H9 (cell line): ENCODE data around the gene USP34. TPM values are rescaled to one million over a fixed set of nuclear protein-coding genes. Genes with fewer than 3 reads are reported as not detected.

ENCODE experiments used
- DNase-seq: peaks from one replicate; pipeline ENCODE4 v3.0.0-alpha.2; 2017
- H2AFZ ChIP-seq: one replicate; pipeline ENCODE4 v1.6.1; 2013; ENCODE audit warnings: mild to moderate bottlenecking, low read length, control low read depth, moderate library complexity
- H2AK5ac ChIP-seq: 2 replicates; pipeline ENCODE4 v1.6.1; 2013; ENCODE audit warnings: low read length, control low read depth, mixed read lengths; ENCODE audit not compliant: insufficient read length
- H2BK120ac ChIP-seq: one replicate; pipeline ENCODE4 v1.6.1; 2013; ENCODE audit warnings: low read depth, mild to moderate bottlenecking, low read length, control low read depth, inconsistent platforms; ENCODE audit not compliant: poor library complexity, severe bottlenecking
- H2BK12ac ChIP-seq: 2 replicates; pipeline ENCODE4 v1.6.1; 2013; ENCODE audit warnings: low read length, control low read depth, mixed read lengths, low read depth; ENCODE audit not compliant: insufficient read length
- H2BK15ac ChIP-seq: 2 replicates; pipeline ENCODE4 v1.6.1; 2013; ENCODE audit warnings: low read depth, low read length, control low read depth
- H2BK20ac ChIP-seq: one replicate; pipeline ENCODE4 v1.6.1; 2013; ENCODE audit warnings: low read depth, mild to moderate bottlenecking, low read length, control low read depth, inconsistent platforms; ENCODE audit not compliant: poor library complexity, severe bottlenecking
- H2BK5ac ChIP-seq: 2 replicates; pipeline ENCODE4 v1.6.1; 2013; ENCODE audit warnings: low read length, control low read depth, mixed read lengths; ENCODE audit not compliant: insufficient read length
- H3K14ac ChIP-seq: 2 replicates; pipeline ENCODE4 v1.6.1; 2013; ENCODE audit warnings: low read length, control low read depth; ENCODE audit not compliant: insufficient read depth
- H3K18ac ChIP-seq: 2 replicates; pipeline ENCODE4 v1.6.1; 2013; ENCODE audit warnings: low read depth, mild to moderate bottlenecking, mixed read lengths, low read length, control low read depth; ENCODE audit not compliant: insufficient read length
- H3K23ac ChIP-seq: 2 replicates; pipeline ENCODE4 v1.6.1; 2013; ENCODE audit warnings: low read length, control low read depth, mixed read lengths, low read depth; ENCODE audit not compliant: insufficient read length
- H3K23me2 ChIP-seq: 2 replicates; pipeline ENCODE4 v1.6.1; 2013; ENCODE audit warnings: low read depth, mild to moderate bottlenecking, mixed read lengths, low read length, control low read depth; ENCODE audit not compliant: insufficient read length, poor library complexity, severe bottlenecking
- H3K27ac ChIP-seq: 2 replicates; pipeline ENCODE4 v1.5.1; 2013; ENCODE audit warnings: low read length, control low read depth, mixed read lengths, low read depth; ENCODE audit not compliant: insufficient read length
- H3K27me3 ChIP-seq: 2 replicates; pipeline ENCODE4 v1.6.1; 2013; ENCODE audit warnings: low read length, control low read depth, inconsistent platforms; ENCODE audit not compliant: insufficient read depth
- H3K4ac ChIP-seq: 2 replicates; pipeline ENCODE4 v1.6.1; 2013; ENCODE audit warnings: low read depth, mild to moderate bottlenecking, control low read depth, inconsistent platforms, low read length, moderate library complexity
- H3K4me1 ChIP-seq: 2 replicates; pipeline ENCODE4 v1.6.1; 2013; ENCODE audit warnings: low read length, control low read depth, inconsistent platforms; ENCODE audit not compliant: insufficient read depth
- H3K4me2 ChIP-seq: 2 replicates; pipeline ENCODE4 v1.6.1; 2013; ENCODE audit warnings: low read length, control low read depth, mixed read lengths; ENCODE audit not compliant: insufficient read length, insufficient read depth
- H3K56ac ChIP-seq: 2 replicates; pipeline ENCODE4 v1.6.1; 2013; ENCODE audit warnings: low read depth, mild to moderate bottlenecking, mixed read lengths, low read length, control low read depth; ENCODE audit not compliant: insufficient read length
- H3K79me1 ChIP-seq: 2 replicates; pipeline ENCODE4 v1.6.1; 2013; ENCODE audit warnings: low read depth, mild to moderate bottlenecking, moderate library complexity, low read length, control low read depth, inconsistent platforms; ENCODE audit not compliant: insufficient read depth, poor library complexity, severe bottlenecking
- H3K79me2 ChIP-seq: 2 replicates; pipeline ENCODE4 v1.6.1; 2013; ENCODE audit warnings: low read length, control low read depth, inconsistent platforms; ENCODE audit not compliant: insufficient read depth
- H3K9ac ChIP-seq: 2 replicates; pipeline ENCODE4 v1.6.1; 2013; ENCODE audit warnings: low read length, control low read depth, mixed read lengths; ENCODE audit not compliant: insufficient read length; ENCODE audit errors: extremely low read depth
- H3K9me3 ChIP-seq: one replicate; pipeline ENCODE4 v1.6.1; 2013; ENCODE audit warnings: low read depth, low read length, inconsistent platforms; ENCODE audit not compliant: control insufficient read depth
- H3T11ph ChIP-seq: one replicate; pipeline ENCODE4 v1.6.1; 2013; ENCODE audit warnings: mild to moderate bottlenecking, low read length, control low read depth, inconsistent platforms
- H4K20me1 ChIP-seq: one replicate; pipeline ENCODE4 v1.6.1; 2013; ENCODE audit not compliant: control insufficient read depth, insufficient read length, insufficient read depth
- H4K5ac ChIP-seq: 2 replicates; pipeline ENCODE4 v1.6.1; 2013; ENCODE audit warnings: low read depth, mild to moderate bottlenecking, mixed read lengths, low read length, control low read depth; ENCODE audit not compliant: insufficient read length
- H4K8ac ChIP-seq: replicated peaks from 2 replicates; pipeline ENCODE4 v1.6.1; 2013; ENCODE audit warnings: low read length, control low read depth, mixed read lengths, low read depth; ENCODE audit not compliant: insufficient read length
- H4K91ac ChIP-seq: 2 replicates; pipeline ENCODE4 v1.6.1; 2013; ENCODE audit warnings: low read depth, mild to moderate bottlenecking, moderate library complexity, mixed read lengths, low read length, control low read depth; ENCODE audit not compliant: insufficient read length
- H3K27ac Mint-ChIP-seq, 3 experiments: 2 replicates in 2 of 3; 3 replicates in 1 of 3; pipeline ENCODE4 v1.8.0; 2020 to 2021; ENCODE audit warnings: mixed read lengths in 3 of 3, mild to moderate bottlenecking in 1 of 3, moderate library complexity in 1 of 3
- H3K27me3 Mint-ChIP-seq: 2 replicates; pipeline ENCODE4 v1.8.0; 2021; ENCODE audit warnings: low read depth, mild to moderate bottlenecking, moderate library complexity, mixed read lengths
- H3K36me3 Mint-ChIP-seq, 3 experiments: 2 replicates in 2 of 3; 3 replicates in 1 of 3; pipeline ENCODE4 v1.8.0; 2020 to 2021; ENCODE audit warnings: low read depth in 3 of 3, mixed read lengths in 3 of 3; ENCODE audit not compliant: insufficient read depth in 1 of 3
- H3K4me1 Mint-ChIP-seq, 2 experiments: 2 replicates each; pipeline ENCODE4 v1.8.0; 2020; ENCODE audit warnings: mixed read lengths in 2 of 2
- H3K4me3 Mint-ChIP-seq, 2 experiments: 2 replicates in 1 of 2; 3 replicates in 1 of 2; pipeline ENCODE4 v1.8.0; 2020 to 2021; ENCODE audit warnings: mild to moderate bottlenecking in 2 of 2, mixed read lengths in 2 of 2, moderate library complexity in 1 of 2
- H3K9me3 Mint-ChIP-seq, 2 experiments: 2 replicates in 1 of 2; 3 replicates in 1 of 2; pipeline ENCODE4 v1.8.0; 2020; ENCODE audit warnings: mild to moderate bottlenecking in 2 of 2, mixed read lengths in 2 of 2, moderate library complexity in 1 of 2
- WGBS: extraction: QIAGEN DNeasy Blood & Tissue Kit; methylation state at CpG from one replicate; pipeline ENCODE4 v1.1.7; 2013; ENCODE audit warnings: missing lambda C conversion rate, low lambda C conversion rate, mixed read lengths; ENCODE audit not compliant: insufficient read length; ENCODE audit errors: extremely low coverage; 5-methylcytosine and 5-hydroxymethylcytosine counted together
- total RNA-seq: library from RNA; stranded (reverse); gene quantifications from 2 replicates; pipeline ENCODE4 v1.2.1, GENCODE V29; 2021
- TF ChIP-seq, protein P1 (sequence below): fragments of 200-600 bp; sonication (generic); conservative IDR thresholded peaks from 3 replicates; pipeline ENCODE4 v1.8.0; 2021; ENCODE audit warnings: antibody characterized with exemption, mild to moderate bottlenecking

Gene USP34
- total RNA-seq, 1 experiment from 2014 or later, result 93.9 TPM

DNA sequence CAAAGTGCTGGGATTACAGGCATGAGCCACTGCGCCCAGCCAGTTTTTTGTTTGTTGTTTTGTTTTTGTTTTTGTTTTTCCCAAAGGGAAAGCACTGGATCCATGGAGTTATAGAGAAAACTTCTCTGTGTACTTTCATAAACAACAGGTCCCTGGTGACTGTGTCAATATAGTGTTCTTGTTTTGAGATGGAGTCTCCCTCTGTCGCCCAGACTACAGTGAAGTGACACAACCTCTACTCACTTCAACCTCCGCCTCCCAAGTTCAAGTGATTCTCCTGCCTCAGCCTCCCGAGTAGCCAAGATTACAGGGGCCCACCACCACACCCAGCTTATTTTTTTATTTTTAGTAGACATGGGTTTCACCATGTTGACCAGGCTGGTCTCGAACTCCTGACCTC is 16.5 kb downstream of the USP34 start:
- Histone ChIP-seq H3K4me2 (no peak overlapping the region), H2BK15ac (no peak overlapping the region), H3K27ac (no peak overlapping the region), H3K23me2 (no peaks in the 10 kb centered on the region), H2BK20ac (no peak overlapping the region), H2AK5ac (no peak overlapping the region), H3K18ac (no peak overlapping the region), H4K8ac (no peak overlapping the region), H3K4ac (no peak overlapping the region), H2BK12ac (no peak overlapping the region), H2AFZ (no peak overlapping the region), H3K23ac (no peak overlapping the region), H3K56ac (no peak overlapping the region), H3K4me1 (no peaks in the 10 kb centered on the region; the same call in 1 of the 2 replicates), H4K5ac (no peak overlapping the region), H3K9ac (no peak overlapping the region), H2BK120ac (no peak overlapping the region), H4K20me1 (no peaks in the 10 kb centered on the region), H3K79me1 (peaks cover 6% of the 10 kb centered on the region), H3K27me3 (no peaks in the 10 kb centered on the region), H3T11ph (no peak overlapping the region), H3K9me3 (no peaks in the 10 kb centered on the region), H3K14ac (no peak overlapping the region), H4K91ac (no peak overlapping the region), H3K79me2 (peaks cover 58% of the 10 kb centered on the region; the same call in 1 of the 2 replicates), H2BK5ac (no peak overlapping the region)
- no CpG with 5 or more reads among the region's 5 CpGs for WGBS
- no peaks in the 10 kb centered on the region for H3K27me3 Mint-ChIP-seq
- peaks cover 4 to 5% of the 10 kb centered on the region in 2 experiments; a peak in 2 of 4 replicates for H3K4me1 Mint-ChIP-seq
- H3K27ac Mint-ChIP-seq, result no peak overlapping the region; a peak in 1 of 7 replicates
- peaks cover 2% of the 10 kb centered on the region in 2 experiments; a peak in 1 of 5 replicates for H3K9me3 Mint-ChIP-seq
- DNase-seq, result no peak
- H3K4me3 Mint-ChIP-seq, result no peak overlapping the region
- TF ChIP-seq, protein P1, sequence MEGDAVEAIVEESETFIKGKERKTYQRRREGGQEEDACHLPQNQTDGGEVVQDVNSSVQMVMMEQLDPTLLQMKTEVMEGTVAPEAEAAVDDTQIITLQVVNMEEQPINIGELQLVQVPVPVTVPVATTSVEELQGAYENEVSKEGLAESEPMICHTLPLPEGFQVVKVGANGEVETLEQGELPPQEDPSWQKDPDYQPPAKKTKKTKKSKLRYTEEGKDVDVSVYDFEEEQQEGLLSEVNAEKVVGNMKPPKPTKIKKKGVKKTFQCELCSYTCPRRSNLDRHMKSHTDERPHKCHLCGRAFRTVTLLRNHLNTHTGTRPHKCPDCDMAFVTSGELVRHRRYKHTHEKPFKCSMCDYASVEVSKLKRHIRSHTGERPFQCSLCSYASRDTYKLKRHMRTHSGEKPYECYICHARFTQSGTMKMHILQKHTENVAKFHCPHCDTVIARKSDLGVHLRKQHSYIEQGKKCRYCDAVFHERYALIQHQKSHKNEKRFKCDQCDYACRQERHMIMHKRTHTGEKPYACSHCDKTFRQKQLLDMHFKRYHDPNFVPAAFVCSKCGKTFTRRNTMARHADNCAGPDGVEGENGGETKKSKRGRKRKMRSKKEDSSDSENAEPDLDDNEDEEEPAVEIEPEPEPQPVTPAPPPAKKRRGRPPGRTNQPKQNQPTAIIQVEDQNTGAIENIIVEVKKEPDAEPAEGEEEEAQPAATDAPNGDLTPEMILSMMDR, result no peak
- H3K36me3 Mint-ChIP-seq, result peaks cover 9 to 16% (median 11%) of the 10 kb centered on the region in 3 experiments; a peak in 6 of 7 replicates
